Nephron progenitor cell (in vitro differentiated cells): ENCODE results near the gene CMTM5.

Experiments
- DNase-seq: peaks from one replicate; pipeline ENCODE4 v3.0.0; 2021
- H3K27ac Mint-ChIP-seq: 2 replicates; pipeline ENCODE4 v1.8.0; 2021; ENCODE audit warnings: mild to moderate bottlenecking, moderate library complexity, mixed read lengths
- H3K27me3 Mint-ChIP-seq: 2 replicates; pipeline ENCODE4 v1.8.0; 2021; ENCODE audit warnings: mild to moderate bottlenecking, low read depth, mixed read lengths; ENCODE audit not compliant: poor library complexity
- H3K36me3 Mint-ChIP-seq: 2 replicates; pipeline ENCODE4 v1.8.0; 2021; ENCODE audit warnings: low read depth, mixed read lengths
- H3K4me1 Mint-ChIP-seq: 2 replicates; pipeline ENCODE4 v1.8.0; 2021; ENCODE audit warnings: mixed read lengths
- H3K4me3 Mint-ChIP-seq: 2 replicates; pipeline ENCODE4 v1.8.0; 2021; ENCODE audit warnings: mild to moderate bottlenecking, moderate library complexity, mixed read lengths
- H3K9me3 Mint-ChIP-seq: 2 replicates; pipeline ENCODE4 v1.8.0; 2021; ENCODE audit warnings: mild to moderate bottlenecking, moderate library complexity, mixed read lengths
- CTCF ChIP-seq: fragments of 200-600 bp; sonication (generic); IDR thresholded peaks from 2 replicates; pipeline ENCODE4 v1.5.0; 2021; ENCODE audit warnings: antibody characterized with exemption

CMTM5 gene

DNA sequence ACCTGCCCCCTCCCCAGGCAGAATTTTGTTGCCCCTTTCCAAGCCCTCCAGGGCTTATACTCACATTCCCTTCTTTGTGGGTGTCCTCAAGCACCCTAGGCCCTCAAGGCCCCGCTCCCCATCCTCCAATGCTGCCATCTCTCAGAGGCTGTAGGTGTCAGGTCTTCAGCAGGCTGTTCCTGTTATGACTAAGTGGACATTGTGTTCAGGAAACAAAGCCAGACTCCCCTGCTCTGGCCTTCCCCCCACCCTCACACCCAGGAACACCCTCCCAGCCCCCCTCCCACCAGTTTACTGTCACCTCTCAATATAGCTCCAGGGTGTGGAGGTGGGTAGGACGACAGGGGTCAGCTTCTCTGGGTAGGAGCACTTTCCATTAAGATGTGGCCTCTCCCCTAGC, 32.6 kb downstream of the CMTM5 start:
- no peaks in the 10 kb centered on the region for H3K9me3 Mint-ChIP-seq
- H3K27me3 Mint-ChIP-seq, result peaks cover 18% of the 10 kb centered on the region
- H3K4me1 Mint-ChIP-seq, result peaks cover 42% of the 10 kb centered on the region
- H3K36me3 Mint-ChIP-seq, result no peaks in the 10 kb centered on the region
- TF ChIP-seq CTCF, result no peak
- DNase-seq, result no peak
- no peak overlapping the region for H3K4me3 Mint-ChIP-seq
- no peak overlapping the region for H3K27ac Mint-ChIP-seq

GRCh38 chr14:23409966-23410635, 33.3 kb downstream of the CMTM5 start:
- no peaks in the 10 kb centered on the region for H3K9me3 Mint-ChIP-seq
- H3K27me3 Mint-ChIP-seq, result peaks cover 12% of the 10 kb centered on the region
- H3K4me3 Mint-ChIP-seq, result no peak overlapping the region
- DNase-seq, result no peak
- no peak overlapping the region for H3K27ac Mint-ChIP-seq
- H3K36me3 Mint-ChIP-seq, result no peaks in the 10 kb centered on the region
- no peak for TF ChIP-seq CTCF
- peaks cover 42% of the 10 kb centered on the region for H3K4me1 Mint-ChIP-seq

GRCh38 chr14:23411563-23412525, 35.0 kb downstream of the CMTM5 start:
- Mint-ChIP-seq H3K36me3 (no peaks in the 10 kb centered on the region), H3K4me3 (no peak overlapping the region), H3K9me3 (no peaks in the 10 kb centered on the region), H3K4me1 (peaks cover 40% of the 10 kb centered on the region), H3K27me3 (peaks cover 8% of the 10 kb centered on the region), H3K27ac (peak overlapping the region; percentile 81)
- no peak for TF ChIP-seq CTCF
- no peak for DNase-seq

GRCh38 chr14:23413681-23414080, 36.8 kb downstream of the CMTM5 start:
- peaks cover 6% of the 10 kb centered on the region for H3K27me3 Mint-ChIP-seq
- H3K9me3 Mint-ChIP-seq, result no peaks in the 10 kb centered on the region
- no peak overlapping the region for H3K4me3 Mint-ChIP-seq
- H3K36me3 Mint-ChIP-seq, result no peaks in the 10 kb centered on the region
- H3K4me1 Mint-ChIP-seq, result peaks cover 27% of the 10 kb centered on the region
- no peak overlapping the region for H3K27ac Mint-ChIP-seq
- DNase-seq, result no peak
- no peak for TF ChIP-seq CTCF

DNA sequence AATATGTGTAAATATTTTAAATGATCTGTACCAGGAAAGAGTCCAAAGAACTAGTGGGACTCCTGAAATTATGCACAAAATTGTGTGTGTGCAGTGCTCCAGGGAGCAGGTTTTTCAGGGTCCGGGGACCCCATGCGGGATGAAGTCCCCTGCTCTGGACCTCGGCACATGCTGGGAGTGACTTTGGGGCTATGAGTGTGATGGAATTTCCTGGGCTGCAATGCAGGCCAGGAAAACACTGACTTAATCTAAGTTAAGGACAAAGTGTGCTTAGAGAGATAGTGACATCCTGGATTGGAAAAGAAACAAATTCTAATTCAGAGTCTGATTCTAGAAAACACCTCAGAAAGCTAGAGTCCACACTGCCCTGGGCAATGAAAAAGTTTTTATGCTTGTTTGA, 37.4 kb downstream of the CMTM5 start:
- TF ChIP-seq CTCF, result no peak
- Mint-ChIP-seq H3K9me3 (no peaks in the 10 kb centered on the region), H3K27ac (no peak overlapping the region), H3K4me3 (no peak overlapping the region), H3K36me3 (no peaks in the 10 kb centered on the region), H3K4me1 (peaks cover 23% of the 10 kb centered on the region), H3K27me3 (peaks cover 9% of the 10 kb centered on the region)
- no peak for DNase-seq
